ENCODE data around the gene CEP170. TPM values are rescaled to one million over a fixed set of nuclear protein-coding genes. Genes with fewer than 3 reads are reported as not detected.
"Not testable (repeated sequence)": the region's sequence is repeated elsewhere in the genome, so short reads cannot be mapped to it uniquely, and the experiment has no call there.

CEP170 gene
- total RNA-seq, 1 donor from 2014 or later = 125 TPM

- Mint-ChIP-seq H3K27ac (ENCODE audit: unreplicated experiment) (no peak overlapping the region), H3K9me3 (ENCODE audit: unreplicated experiment) (peaks cover 19% of the 10 kb centered on the region), H3K4me1 (ENCODE audit: unreplicated experiment) (peaks cover 15% of the 10 kb centered on the region), H3K36me3 (ENCODE audit: unreplicated experiment) (peaks cover 45% of the 10 kb centered on the region), H3K4me3 (ENCODE audit: unreplicated experiment) (no peak overlapping the region), H3K27me3 (ENCODE audit: unreplicated experiment) (no peaks in the 10 kb centered on the region)
- DNase-seq (ENCODE audit: extremely low spot score, unreplicated experiment) = no peak
- TF ChIP-seq, protein P1, sequence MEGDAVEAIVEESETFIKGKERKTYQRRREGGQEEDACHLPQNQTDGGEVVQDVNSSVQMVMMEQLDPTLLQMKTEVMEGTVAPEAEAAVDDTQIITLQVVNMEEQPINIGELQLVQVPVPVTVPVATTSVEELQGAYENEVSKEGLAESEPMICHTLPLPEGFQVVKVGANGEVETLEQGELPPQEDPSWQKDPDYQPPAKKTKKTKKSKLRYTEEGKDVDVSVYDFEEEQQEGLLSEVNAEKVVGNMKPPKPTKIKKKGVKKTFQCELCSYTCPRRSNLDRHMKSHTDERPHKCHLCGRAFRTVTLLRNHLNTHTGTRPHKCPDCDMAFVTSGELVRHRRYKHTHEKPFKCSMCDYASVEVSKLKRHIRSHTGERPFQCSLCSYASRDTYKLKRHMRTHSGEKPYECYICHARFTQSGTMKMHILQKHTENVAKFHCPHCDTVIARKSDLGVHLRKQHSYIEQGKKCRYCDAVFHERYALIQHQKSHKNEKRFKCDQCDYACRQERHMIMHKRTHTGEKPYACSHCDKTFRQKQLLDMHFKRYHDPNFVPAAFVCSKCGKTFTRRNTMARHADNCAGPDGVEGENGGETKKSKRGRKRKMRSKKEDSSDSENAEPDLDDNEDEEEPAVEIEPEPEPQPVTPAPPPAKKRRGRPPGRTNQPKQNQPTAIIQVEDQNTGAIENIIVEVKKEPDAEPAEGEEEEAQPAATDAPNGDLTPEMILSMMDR (IDR thresholded peaks at IDR 0.05) = no peak
These were observed 25.6 kb downstream of the CEP170 start for GRCh38 chr1:243229526-243229925.

- TF ChIP-seq, protein P1 (IDR thresholded peaks at IDR 0.05) = no peak
- H3K9me3 Mint-ChIP-seq (ENCODE audit: unreplicated experiment) = peaks cover 19% of the 10 kb centered on the region
- H3K4me1 Mint-ChIP-seq (ENCODE audit: unreplicated experiment) = peaks cover 3% of the 10 kb centered on the region
- H3K4me3 Mint-ChIP-seq (ENCODE audit: unreplicated experiment) = no peak overlapping the region
- no peak overlapping the region for H3K27ac Mint-ChIP-seq (ENCODE audit: unreplicated experiment)
- no peaks in the 10 kb centered on the region for H3K27me3 Mint-ChIP-seq (ENCODE audit: unreplicated experiment)
- no peak for DNase-seq (ENCODE audit: extremely low spot score, unreplicated experiment)
- peaks cover 56% of the 10 kb centered on the region for H3K36me3 Mint-ChIP-seq (ENCODE audit: unreplicated experiment)
These were observed 27.5 kb downstream of the CEP170 start for GRCh38 chr1:243227622-243228021.

- H3K4me3 Mint-ChIP-seq (ENCODE audit: unreplicated experiment) = no peak overlapping the region
- TF ChIP-seq, protein P1 (IDR thresholded peaks at IDR 0.05) = no peak
- H3K4me1 Mint-ChIP-seq (ENCODE audit: unreplicated experiment) = peaks cover 25% of the 10 kb centered on the region
- peaks cover 57% of the 10 kb centered on the region for H3K36me3 Mint-ChIP-seq (ENCODE audit: unreplicated experiment)
- no peaks in the 10 kb centered on the region for H3K9me3 Mint-ChIP-seq (ENCODE audit: unreplicated experiment)
- peak overlapping the region; percentile 66 for H3K27ac Mint-ChIP-seq (ENCODE audit: unreplicated experiment)
- H3K27me3 Mint-ChIP-seq (ENCODE audit: unreplicated experiment) = no peaks in the 10 kb centered on the region
- DNase-seq (ENCODE audit: extremely low spot score, unreplicated experiment) = no peak
These were observed 37.0 kb downstream of the CEP170 start for GRCh38 chr1:243218059-243218458.

DNA sequence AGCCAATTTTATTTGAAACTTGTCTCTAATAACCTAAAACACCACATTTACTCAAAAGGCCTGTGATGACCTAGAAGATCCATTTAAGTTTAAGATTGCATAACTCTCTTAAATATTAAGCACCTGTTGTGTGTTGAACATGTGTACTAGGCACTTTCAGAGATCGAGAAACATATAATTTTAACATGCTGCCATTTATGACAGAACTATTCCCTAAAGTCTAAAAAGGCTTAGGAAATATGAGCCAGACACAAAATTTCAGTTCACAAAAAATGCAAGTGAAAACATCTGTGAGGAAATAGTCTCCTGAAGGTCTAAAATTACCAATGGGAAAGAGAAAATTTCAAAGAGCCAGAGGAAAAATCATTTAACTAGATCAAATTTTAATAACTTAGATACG, 37.7 kb downstream of the CEP170 start:
- H3K4me1 Mint-ChIP-seq (ENCODE audit: unreplicated experiment) = peaks cover 29% of the 10 kb centered on the region
- DNase-seq (ENCODE audit: extremely low spot score, unreplicated experiment) = no peak
- H3K4me3 Mint-ChIP-seq (ENCODE audit: unreplicated experiment) = no peak overlapping the region
- H3K36me3 Mint-ChIP-seq (ENCODE audit: unreplicated experiment) = peaks cover 53% of the 10 kb centered on the region
- no peaks in the 10 kb centered on the region for H3K9me3 Mint-ChIP-seq (ENCODE audit: unreplicated experiment)
- no peaks in the 10 kb centered on the region for H3K27me3 Mint-ChIP-seq (ENCODE audit: unreplicated experiment)
- peak overlapping the region; percentile 66 for H3K27ac Mint-ChIP-seq (ENCODE audit: unreplicated experiment)
- TF ChIP-seq, protein P1 (IDR thresholded peaks at IDR 0.05) = no peak

- H3K36me3 Mint-ChIP-seq (ENCODE audit: unreplicated experiment) = peaks cover 50% of the 10 kb centered on the region
- no peak for DNase-seq (ENCODE audit: extremely low spot score, unreplicated experiment)
- H3K27ac Mint-ChIP-seq (ENCODE audit: unreplicated experiment) = peak overlapping the region; percentile 66
- TF ChIP-seq, protein P1 (IDR thresholded peaks at IDR 0.05) = no peak
- H3K4me3 Mint-ChIP-seq (ENCODE audit: unreplicated experiment) = no peak overlapping the region
- H3K9me3 Mint-ChIP-seq (ENCODE audit: unreplicated experiment) = no peaks in the 10 kb centered on the region
- H3K27me3 Mint-ChIP-seq (ENCODE audit: unreplicated experiment) = no peaks in the 10 kb centered on the region
- H3K4me1 Mint-ChIP-seq (ENCODE audit: unreplicated experiment) = peaks cover 29% of the 10 kb centered on the region
These were observed 38.3 kb downstream of the CEP170 start for GRCh38 chr1:243216741-243217140.

GRCh38 chr1:243215276-243215875, 39.7 kb downstream of the CEP170 start:
- not testable (repeated sequence) for DNase-seq (ENCODE audit: extremely low spot score, unreplicated experiment); H3K4me3 Mint-ChIP-seq (ENCODE audit: unreplicated experiment); H3K9me3 Mint-ChIP-seq (ENCODE audit: unreplicated experiment); H3K27me3 Mint-ChIP-seq (ENCODE audit: unreplicated experiment); H3K27ac Mint-ChIP-seq (ENCODE audit: unreplicated experiment)
- Mint-ChIP-seq H3K36me3 (ENCODE audit: unreplicated experiment) (peaks cover 38% of the 10 kb centered on the region), H3K4me1 (ENCODE audit: unreplicated experiment) (peaks cover 29% of the 10 kb centered on the region)
